Activated T-cell treated with anti-CD3 and anti-CD28 coated beads, Interleukin-2, amount 50 U/mL, for 1 hour (primary cell): ENCODE measurements around the gene PCDHA1.
"Not testable (repeated sequence)": the region's sequence is repeated elsewhere in the genome, so short reads cannot be mapped to it uniquely, and the experiment has no call there.

Experiments
- DNase-seq: peaks from one replicate; pipeline ENCODE4 v3.0.0-alpha.2; 2020

The PCDHA1 gene

DNA sequence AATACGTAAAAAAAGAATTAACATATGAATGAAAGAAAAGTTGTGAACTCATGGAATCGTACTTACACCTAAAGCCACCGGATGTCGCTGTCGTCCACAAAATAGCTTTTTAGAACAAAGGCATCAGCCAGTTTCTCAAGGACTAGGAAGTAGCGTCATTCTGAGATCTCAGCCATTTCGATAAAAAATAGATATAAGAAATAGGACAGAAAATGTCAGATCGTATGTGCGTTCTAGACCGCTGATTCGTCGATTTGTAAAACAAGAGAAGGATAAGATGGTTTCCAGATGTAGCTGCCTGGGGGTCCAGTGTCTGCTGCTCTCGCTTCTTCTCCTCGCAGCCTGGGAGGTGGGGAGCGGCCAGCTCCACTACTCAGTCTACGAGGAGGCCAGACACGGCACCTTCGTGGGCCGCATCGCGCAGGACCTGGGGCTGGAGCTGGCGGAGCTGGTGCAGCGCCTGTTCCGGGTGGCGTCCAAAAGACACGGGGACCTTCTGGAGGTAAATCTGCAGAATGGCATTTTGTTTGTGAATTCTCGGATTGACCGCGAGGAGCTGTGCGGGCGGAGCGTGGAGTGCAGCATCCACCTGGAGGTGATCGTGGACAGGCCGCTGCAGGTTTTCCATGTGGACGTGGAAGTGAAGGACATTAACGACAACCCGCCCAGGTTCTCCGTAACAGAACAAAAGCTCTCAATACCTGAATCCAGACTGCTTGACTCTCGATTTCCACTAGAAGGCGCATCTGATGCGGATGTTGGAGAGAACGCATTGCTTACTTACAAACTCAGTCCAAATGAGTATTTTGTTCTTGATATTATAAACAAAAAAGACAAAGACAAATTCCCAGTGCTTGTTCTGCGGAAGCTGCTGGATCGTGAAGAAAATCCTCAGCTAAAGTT, 70.1 kb downstream of the PCDHA1 start, which contains the start of gene PCDHA10:
PCDHA10 (plus strand) TSS at position 126 of the 903 bp plus-strand sequence; CDS start at position 278, 152 bp downstream.
- DNase-seq: no peak

DNA sequence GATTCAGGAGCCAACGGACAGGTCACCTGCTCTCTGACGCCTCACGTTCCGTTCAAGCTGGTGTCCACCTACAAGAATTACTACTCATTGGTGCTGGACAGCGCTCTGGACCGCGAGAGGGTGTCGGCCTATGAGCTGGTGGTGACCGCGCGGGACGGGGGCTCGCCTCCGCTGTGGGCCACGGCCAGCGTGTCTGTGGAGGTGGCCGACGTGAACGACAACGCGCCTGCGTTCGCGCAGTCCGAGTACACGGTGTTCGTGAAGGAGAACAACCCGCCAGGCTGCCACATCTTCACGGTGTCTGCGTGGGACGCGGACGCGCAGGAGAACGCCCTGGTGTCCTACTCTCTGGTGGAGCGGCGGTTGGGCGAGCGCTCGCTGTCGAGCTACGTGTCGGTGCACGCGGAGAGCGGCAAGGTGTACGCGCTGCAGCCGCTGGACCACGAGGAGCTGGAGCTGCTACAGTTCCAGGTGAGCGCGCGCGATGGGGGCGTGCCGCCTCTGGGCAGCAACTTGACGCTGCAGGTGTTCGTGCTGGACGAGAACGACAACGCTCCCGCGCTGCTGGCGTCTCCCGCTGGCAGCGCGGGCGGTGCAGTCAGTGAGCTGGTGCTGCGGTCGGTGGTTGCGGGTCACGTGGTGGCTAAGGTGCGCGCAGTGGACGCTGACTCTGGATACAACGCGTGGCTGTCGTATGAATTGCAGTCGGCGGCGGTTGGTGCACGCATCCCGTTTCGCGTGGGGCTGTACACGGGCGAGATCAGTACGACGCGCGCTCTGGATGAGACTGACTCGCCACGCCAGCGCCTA, 71.4 kb downstream of the PCDHA1 start:
- DNase-seq: no peak

DNA sequence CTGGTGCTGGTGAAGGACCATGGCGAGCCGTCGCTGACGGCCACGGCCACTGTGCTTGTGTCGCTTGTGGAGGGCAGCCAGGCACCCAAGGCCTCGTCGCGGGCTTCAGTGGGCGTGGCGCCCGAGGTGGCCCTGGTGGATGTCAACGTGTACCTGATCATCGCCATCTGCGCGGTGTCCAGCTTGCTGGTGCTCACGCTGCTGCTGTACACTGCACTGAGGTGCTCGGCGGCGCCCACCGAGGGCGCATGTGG, 72.0 kb downstream of the PCDHA1 start:
- DNase-seq: no peak

DNA sequence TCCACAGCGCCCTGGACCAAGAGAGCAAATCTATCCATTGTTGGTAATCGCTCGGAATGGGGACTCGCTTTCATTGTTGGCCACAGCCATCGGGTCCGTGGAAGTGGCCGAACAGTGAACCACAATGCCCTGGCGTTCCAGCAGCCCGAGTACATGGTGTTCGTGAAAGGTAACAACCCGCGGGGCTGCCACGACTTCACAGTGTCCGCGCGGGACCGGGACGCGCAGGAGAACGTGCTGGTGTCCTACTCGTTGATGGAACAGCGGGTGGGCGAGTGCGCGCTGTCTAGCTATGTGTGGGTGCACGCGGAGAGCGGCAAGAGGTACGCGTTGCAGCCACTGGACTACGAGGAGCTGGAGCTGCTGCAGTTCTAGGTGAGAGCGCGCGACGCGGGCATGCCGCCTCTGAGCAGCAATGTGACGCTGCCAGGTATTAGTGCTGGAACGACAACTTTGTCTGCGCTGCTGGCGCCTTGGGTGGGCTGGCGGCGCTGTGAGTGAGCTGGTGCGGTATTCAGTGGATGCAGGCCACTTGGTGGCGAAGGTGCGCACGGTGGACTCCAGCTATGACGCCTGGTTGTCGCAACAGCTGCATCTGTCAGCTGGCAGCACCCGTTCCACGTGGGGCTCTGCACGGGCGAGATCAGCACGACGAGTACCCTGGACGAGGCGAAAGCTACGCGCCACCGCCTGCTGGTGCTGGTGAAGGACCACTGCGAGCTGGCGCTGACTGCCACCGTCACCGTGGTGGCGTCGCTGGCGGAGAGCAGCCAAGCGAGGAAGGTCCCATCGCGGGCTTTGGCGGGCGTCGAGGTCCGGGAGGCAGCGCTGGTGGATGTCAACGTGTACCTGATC, 76.7 kb downstream of the PCDHA1 start:
- no peak for DNase-seq

DNA sequence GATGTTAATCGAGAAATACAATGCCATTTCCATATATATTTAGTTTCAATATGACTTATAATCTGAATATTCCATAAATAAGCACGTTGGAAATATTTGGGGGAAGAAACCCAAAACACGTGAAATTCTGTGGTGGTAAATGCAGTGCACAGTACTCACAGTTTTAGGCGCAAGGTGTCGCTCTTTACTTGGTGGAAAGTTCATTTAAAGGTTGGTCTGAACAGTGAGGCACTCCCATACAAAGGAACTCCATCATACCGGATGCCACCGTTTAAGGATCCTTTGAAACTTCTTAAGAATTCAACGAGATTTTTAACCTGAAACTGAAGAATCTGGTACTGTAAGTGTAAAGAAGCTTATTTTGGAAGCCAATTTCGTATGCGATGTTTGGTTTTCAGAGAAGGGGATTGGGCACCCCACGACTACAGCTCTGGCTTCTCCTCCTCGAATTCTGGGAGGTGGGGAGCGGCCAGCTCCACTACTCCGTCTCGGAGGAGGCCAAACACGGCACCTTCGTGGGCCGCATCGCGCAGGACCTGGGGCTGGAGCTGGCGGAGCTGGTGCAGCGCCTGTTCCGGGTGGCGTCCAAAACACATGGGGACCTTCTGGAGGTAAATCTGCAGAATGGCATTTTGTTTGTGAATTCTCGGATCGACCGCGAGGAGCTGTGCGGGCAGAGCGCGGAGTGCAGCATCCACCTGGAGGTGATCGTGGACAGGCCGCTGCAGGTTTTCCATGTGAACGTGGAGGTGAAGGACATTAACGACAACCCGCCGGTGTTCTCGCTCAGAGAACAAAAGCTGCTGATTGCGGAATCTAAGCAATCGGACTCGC, 83.0 kb downstream of the PCDHA1 start, which contains the start of gene PCDHA11:
PCDHA11 (plus strand) TSS at position 237 of the 834 bp plus-strand sequence; CDS start at position 384, 147 bp downstream.
- no peak for DNase-seq

DNA sequence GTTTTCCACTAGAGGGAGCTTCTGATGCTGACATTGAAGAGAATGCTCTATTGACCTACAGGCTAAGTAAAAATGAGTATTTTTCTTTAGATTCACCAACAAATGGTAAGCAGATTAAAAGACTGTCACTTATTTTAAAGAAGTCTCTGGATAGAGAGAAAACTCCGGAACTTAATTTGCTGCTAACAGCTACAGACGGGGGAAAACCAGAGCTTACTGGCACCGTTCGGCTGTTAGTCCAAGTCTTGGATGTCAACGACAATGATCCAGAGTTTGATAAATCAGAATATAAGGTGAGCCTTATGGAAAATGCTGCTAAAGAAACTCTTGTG, 83.6 kb downstream of the PCDHA1 start:
- no peak for DNase-seq

DNA sequence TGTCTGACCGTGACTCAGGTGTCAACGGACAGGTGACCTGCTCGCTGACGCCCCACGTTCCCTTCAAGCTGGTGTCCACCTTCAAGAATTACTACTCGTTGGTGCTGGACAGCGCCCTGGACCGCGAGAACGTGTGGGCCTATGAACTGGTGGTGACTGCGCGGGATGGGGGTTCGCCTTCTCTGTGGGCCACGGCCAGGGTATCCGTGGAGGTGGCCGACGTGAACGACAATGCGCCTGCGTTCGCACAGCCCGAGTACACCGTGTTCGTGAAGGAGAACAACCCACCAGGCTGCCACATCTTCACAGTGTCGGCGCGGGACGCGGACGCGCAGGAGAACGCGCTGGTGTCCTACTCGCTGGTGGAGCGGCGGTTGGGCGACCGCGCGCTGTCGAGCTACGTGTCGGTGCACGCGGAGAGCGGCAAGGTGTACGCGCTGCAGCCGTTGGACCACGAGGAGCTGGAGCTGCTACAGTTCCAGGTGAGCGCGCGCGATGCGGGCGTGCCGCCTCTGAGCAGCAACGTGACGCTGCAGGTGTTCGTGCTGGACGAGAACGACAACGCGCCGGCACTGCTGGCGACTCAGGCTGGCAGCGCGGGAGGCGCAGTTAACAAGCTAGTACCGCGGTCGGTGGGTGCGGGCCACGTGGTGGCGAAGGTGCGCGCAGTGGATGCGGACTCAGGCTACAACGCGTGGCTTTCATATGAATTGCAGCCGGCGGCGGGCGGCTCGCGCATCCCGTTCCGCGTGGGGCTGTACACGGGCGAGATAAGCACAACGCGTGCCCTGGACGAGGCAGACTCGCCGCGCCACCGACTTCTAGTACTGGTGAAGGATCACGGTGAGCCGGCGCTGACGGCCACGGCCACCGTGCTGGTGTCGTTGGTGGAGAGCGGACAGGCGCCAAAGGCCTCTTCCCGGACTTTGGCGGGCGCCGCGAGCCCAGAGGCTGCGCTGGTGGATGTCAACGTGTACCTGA, 84.6 kb downstream of the PCDHA1 start:
- no peak for DNase-seq

DNA sequence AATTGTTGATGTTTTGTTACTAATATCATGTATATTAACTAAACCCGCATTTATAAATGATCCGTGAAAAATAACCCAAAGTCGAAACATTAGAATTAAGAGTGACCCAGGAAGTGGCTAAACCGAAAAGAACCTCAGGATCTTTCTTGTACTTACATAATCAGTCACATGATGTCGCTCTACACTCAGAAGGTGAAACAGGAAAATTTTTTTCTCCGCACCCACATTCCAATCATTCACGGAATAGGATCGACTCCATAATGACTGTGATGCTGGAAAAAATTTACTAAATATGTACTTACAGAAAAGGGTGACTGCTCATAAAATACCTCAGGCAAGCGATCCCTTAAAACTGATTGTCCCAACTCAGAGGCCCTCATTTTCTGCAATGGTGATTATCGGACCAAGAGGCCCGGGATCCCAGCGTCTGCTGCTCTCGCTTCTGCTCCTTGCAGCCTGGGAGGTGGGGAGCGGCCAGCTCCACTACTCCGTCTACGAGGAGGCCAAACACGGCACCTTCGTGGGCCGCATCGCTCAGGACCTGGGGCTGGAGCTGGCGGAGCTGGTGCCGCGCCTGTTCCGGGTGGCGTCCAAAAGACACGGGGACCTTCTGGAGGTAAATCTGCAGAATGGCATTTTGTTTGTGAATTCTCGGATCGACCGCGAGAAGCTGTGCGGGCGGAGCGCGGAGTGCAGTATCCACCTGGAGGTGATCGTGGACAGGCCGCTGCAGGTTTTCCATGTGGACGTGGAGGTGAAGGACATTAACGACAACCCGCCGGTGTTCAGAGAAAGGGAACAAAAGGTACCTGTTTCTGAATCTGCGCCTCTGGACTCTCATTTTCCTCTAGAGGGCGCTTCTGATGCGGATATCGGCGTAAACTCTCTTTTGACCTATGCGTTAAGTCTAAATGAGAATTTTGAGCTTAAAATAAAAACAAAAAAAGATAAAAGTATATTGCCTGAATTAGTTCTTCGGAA, 89.4 kb downstream of the PCDHA1 start, which contains the start of gene PCDHA12:
PCDHA12 (plus strand) TSS at position 224 of the 981 bp plus-strand sequence; CDS start at position 389, 165 bp downstream.
- DNase-seq: no peak

DNA sequence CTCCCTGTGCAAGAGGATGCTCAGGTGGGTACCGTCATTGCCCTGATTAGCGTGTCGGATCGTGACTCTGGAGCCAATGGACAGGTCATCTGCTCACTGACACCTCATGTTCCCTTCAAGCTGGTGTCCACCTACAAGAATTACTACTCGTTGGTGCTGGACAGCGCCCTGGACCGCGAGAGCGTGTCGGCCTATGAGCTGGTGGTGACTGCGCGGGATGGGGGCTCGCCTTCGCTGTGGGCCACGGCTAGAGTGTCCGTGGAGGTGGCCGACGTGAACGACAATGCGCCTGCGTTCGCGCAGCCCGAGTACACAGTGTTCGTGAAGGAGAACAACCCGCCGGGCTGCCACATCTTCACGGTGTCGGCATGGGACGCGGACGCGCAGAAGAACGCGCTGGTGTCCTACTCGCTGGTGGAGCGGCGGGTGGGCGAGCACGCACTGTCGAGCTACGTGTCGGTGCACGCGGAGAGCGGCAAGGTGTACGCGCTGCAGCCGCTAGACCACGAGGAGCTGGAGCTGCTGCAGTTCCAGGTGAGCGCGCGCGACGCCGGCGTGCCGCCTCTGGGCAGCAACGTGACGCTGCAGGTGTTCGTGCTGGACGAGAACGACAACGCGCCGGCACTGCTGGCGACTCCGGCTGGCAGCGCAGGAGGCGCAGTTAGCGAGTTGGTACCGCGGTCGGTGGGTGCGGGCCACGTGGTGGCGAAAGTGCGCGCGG, 90.8 kb downstream of the PCDHA1 start:
- not testable (repeated sequence) for DNase-seq

DNA sequence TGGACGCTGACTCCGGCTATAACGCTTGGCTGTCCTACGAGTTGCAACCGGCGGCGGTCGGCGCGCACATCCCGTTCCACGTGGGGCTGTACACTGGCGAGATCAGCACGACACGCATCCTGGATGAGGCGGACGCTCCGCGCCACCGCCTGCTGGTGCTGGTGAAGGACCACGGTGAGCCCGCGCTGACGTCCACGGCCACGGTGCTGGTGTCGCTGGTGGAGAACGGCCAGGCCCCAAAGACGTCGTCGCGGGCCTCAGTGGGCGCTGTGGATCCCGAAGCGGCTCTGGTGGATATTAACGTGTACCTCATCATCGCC, 91.3 kb downstream of the PCDHA1 start:
- no peak for DNase-seq

DNA sequence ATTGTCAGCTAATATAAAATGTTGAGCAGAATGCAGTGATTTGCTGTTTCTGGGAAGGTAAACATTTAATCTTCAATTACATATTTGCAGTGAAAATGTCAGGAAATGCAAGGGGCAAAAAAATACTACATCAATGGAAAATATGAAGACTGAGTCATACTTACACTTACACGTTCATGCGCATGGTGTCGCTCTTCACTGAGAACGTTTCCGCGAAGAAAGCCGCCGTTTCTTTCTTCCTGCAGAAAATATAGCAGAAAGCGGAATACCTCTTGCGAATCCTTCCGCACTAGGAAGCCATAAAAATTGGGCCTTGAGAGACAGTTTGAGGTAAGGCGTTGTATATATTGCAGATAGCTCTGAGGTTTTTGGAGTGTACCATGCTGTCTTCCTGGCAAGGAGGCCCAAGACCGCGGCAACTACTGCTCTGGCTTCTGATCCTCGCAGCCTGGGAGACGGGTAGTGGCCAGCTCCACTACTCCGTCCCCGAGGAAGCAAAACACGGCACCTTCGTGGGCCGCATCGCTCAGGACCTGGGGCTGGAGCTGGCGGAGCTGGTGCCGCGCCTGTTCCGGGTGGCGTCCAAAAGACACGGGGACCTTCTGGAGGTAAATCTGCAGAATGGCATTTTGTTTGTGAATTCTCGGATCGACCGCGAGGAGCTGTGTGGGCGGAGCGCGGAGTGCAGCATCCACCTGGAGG, 96.1 kb downstream of the PCDHA1 start, which contains the start of gene PCDHA13:
PCDHA13 (plus strand) TSS at position 236 of the 702 bp plus-strand sequence; CDS start at position 381, 145 bp downstream.
- DNase-seq: no peak

DNA sequence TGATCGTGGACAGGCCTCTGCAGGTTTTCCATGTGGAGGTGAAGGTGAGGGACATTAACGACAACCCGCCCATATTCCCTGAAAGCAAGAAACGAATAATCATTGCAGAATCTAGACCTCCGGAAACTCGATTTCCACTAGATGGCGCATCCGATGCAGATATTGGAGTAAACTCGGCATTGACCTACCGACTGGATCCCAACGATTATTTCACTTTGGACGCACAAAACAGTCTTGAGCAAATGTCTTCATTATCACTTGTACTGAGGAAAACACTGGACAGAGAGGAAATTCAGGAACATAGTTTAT, 96.6 kb downstream of the PCDHA1 start:
- no peak for DNase-seq

DNA sequence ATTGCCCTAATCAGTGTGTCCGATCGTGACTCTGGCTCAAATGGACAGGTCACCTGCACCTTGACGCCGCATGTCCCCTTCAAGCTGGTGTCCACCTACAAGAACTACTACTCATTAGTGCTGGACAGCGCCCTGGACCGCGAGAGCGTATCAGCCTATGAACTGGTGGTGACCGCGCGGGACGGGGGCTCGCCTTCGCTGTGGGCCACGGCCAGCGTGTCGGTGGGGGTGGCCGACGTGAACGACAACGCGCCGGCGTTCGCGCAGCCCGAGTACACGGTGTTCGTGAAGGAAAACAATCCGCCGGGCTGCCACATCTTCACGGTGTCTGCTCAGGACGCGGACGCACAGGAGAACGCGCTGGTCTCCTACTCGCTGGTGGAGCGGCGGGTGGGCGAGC, 97.4 kb downstream of the PCDHA1 start:
- no peak for DNase-seq

DNA sequence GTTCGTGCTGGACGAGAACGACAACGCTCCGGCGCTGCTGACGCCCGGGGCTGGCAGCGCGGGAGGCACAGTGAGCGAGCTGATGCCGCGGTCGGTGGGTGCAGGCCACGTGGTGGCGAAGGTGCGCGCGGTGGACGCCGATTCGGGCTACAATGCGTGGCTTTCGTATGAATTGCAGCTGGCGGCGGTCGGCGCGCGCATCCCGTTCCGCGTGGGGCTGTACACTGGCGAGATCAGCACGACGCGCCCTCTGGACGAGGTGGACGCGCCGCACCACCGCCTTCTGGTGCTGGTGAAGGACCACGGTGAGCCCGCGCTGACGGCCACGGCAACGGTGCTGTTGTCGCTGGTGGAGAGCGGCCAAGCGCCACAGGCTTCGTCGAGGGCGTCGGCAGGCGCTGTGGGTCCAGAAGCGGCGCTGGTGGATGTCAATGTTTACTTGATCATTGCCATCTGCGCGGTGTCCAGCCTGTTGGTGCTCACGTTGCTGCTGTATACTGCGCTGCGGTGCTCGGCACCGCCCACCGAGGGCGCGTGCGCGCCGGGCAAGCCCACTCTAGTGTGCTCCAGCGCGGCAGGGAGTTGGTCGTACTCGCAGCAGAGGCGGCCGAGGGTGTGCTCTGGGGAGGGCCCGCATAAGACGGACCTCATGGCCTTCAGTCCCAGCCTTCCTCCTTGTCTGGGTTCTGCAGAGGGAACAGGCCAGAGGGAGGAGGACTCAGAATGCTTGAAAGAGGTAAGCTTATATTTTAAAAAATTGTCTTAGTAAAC, 98.2 kb downstream of the PCDHA1 start:
- DNase-seq: no peak

DNA sequence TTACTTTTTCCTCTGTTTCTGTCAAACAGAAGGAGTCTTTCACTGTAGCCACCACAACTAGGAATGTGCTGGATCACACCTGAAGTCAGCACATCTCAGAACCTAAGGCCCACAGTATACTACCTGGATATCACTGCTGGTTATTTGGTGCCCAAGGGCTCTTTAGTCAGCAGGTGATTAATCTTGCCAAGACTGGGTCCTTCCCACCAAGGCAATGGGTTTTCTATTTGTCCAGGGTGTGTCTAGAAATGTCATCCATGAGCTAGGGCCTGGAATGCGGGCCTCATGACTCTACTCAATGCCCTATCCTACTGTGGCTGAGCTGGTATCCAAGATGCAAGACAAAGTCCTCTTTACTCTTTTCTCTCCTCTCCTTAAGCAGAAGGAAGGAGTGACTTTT, 130.4 kb downstream of the PCDHA1 start:
- DNase-seq: no peak

DNA sequence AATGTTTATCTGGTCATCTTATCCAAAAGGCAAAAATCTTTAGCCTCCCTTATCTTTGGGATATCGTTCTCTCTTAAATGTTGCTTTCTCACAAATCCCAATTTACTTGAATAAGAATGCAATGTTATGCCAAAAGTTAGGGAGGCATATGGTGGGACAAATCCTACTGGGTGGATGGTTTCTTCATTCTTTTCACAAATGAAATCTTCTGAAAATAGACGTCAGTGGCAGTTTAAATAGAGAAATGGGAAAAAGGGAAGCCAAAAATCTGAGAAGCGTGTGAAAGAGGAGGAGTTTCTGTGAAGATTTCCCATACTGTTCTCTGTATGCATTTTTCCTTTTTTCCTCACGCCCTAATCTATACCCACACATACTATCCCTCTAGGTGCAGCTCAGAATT, 137.7 kb downstream of the PCDHA1 start:
- DNase-seq: no peak

DNA sequence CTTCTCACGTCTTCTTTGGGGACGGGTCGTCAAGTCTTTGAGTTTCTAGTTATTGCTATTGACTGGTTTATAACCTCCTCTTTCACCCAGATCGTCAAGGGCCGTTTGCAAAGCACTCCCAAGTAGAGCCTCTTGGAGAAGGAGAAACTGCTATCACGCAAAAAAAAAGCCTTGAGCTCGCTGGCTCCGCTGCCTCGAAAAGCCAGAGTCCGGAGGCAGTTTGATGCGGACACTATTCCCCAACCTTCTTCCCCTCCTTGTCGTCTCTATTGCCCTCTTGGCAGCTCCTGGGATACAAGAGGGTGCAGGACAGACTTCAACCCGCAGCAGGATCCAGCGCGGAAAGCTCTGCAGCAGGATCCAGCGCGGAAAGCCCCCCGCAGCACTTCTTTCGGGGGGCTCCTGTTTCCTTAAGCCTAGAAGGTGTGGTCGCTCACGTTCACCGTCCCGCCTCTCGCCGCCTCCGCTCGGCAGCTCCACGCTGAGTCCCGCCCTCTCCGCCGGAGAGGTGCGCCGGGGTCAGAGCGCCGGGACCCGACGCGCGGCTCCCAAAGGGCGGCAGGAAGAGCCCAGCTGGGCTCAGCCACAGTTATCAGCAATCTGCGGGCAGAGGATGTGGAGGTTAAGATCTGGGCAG, 140.0 kb downstream of the PCDHA1 start, which contains the start of gene PCDHAC1:
PCDHAC1 (plus strand) TSS at position 494 of the 637 bp plus-strand sequence. CDS start 594 bp downstream, outside the sequence.
- DNase-seq: no peak
